GM19193 (cell line): ENCODE data around the gene TMEM184B.

ENCODE experiments used
- POLR2A ChIP-seq: IDR thresholded peaks from 4 replicates; pipeline ENCODE4 v1.6.1; 2011; ENCODE audit not compliant: insufficient read depth, insufficient read length; ENCODE audit errors: extremely low read depth

Gene TMEM184B

DNA sequence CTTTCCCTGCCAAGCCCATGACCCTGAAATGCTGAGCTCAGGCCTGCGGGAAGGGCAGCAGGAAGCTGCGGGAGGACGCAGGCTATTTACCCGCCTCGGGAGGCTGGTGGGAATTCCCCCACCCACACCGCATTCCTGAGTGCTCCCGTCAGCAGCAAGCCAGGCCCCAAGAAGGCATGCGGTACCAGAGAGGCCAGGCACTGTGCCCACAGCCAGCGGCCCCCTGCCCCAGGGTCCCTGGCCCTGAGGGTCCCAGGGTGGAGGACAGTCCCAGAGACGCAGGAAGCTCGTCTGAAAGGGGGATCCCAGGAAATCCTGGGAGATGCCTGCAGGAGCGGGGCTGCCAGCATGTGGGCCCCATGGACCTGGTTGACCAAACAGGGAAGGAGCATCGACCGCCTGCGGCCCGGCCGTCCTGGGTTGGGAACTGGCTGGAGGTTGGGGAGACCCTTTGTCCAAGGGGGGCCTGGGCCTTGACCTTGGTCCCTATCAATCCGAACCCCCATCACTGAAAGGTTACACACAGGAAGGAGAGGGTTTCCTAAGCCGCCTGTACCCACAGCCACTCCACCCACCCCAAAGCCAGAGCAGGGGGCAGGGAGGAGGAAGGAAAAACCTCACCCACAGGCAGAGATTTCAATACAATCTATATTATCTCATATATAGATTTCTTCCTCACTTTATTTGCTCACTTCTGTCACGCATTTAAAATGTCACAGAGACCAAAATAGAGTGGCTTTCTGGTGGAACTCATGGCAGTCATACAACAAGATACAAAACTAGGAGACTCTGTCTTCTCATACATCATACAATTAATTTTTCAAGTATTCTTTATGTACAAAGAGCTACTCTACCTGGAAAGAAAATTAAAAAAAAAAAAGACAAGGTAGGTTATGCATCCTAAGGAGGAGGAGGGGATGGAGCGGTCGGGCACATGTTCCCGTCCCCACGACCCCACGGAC, 53.9 kb downstream of the TMEM184B start:
- no peak for TF ChIP-seq POLR2A

DNA sequence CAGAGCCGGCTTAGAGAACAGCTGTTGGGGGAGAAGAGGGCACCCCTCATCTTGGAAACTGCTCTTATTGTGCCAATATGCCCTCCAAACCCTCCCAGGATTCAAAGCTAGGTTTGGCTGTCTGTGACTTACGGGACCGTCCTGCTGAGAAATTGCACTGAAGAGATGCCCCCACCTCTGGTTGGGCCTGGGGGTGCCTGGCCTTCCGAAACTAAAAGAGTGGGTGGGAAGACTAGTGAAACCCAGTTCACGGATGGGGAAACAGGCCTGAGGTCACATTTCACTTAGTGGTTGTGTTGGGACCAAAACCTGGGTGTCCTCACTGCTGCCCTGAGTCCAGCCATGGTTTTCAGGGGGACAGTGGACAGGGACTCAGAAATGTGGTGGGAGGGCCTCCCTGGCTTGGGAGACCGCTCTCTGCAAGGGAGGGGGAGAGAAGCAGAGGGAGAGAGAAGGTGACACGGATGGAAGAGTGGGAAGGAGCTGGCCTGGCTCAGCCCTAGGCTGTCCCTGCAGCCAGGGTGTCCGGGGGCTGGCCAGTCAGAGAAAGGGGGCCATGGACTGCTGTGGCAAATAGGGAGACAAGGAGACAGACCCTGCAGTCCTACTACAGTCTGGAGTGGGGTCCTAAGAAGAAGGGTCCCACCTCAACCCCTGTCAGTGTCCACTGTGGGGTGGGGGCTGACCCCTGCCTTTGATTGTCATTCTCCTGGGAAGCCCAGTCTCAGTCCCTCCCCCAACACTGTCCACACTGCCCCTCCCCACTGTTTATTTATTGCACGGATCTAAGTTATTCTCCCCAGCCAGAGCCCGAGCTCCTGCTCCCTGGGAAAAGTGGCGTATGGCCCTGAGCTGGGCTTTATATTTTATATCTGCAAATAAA, 57.4 kb downstream of the TMEM184B start:
- TF ChIP-seq POLR2A = no peak

DNA sequence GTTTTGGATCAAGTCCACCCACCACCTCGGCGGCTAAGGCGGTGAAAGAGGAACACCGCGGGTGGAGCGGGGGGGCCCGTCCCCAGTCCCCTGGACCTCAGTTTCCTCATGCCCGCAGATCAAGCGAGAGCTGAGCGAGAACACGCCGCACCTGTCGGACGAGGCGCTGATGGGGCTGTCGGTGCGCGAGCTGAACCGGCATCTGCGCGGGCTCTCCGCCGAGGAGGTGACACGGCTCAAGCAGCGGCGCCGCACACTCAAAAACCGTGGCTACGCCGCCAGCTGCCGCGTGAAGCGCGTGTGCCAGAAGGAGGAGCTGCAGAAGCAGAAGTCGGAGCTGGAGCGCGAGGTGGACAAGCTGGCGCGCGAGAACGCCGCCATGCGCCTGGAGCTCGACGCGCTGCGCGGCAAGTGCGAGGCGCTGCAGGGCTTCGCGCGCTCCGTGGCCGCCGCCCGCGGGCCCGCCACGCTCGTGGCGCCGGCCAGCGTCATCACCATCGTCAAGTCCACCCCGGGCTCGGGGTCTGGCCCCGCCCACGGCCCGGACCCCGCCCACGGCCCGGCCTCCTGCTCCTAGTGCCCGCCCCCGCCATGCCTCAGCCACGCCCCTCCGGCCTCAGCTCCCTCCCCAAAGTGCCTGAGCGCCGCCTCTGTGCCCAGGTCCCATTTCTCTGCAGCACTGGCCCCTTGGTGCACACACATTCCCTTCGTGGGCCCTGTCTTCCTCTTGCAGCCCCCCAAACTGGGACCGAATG, 58.3 kb downstream of the TMEM184B start:
- TF ChIP-seq POLR2A = peak; percentile 37

DNA sequence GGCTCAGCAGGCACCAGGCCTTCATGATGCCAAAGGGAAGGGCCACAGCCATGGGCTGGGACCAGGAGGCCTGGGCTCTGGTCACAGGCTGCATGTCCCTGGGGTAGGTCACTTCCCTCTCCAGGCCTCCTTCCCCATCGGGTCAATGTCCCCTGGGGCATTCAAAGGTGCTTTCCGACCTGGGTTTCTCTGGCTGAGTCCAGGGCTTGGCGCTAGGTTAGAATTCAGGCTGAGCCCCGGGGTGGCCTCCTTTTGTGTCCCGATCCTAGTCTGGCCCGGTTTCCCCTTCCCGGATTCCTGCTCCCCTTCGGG, 58.9 kb downstream of the TMEM184B start:
- TF ChIP-seq POLR2A = no peak

DNA sequence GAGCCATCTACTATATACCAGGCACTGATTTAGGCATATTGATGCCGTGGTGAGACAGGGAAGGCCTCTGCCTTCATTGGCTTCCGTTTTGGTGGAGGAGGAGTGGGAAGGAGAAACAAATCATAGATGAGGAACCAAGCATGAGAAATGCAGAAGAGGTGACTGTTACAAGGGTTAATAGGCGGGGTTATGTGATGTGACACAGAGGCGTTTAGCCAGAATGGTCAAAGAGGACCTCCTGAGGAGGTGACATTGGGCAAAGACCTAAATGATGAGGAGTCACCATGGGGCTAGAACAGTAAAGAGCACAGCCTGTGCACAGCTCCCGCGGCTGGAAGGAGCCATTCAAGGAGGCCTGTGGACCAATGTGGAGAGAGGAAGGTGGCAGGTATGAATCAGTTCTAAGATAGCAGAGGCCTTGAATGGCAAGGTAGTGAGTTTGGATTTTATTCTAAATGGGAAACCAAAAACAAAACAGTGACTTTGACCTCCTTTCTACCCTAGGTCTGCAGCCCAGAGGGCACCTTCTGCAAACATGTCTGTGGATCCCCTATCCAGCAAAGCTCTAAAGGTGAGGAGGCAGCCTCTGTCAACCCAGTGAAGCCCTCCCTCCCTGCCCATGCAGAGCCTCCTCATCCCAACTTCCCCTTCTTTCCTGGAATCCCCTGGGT, 59.4 kb downstream of the TMEM184B start:
- TF ChIP-seq POLR2A = no peak

DNA sequence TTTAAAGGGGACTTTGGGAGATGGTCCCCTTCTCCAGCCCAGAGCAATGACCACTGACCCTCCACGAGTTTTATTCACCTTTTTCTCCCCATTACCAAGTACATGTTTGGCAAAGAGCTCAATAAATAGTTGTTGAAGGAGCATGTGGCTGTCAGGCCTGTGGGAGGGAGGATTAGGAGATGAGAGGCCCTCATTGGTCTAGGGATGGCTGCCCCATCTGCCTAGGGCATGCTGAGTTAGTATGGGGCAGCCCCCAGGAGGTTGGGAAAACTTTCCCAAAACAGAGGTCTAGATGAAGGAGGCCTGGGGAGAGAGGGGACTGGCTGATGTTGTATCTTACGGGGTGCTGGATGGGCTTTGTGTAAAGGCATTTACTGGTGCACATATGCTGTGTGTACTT, 60.4 kb downstream of the TMEM184B start:
- no peak for TF ChIP-seq POLR2A

DNA sequence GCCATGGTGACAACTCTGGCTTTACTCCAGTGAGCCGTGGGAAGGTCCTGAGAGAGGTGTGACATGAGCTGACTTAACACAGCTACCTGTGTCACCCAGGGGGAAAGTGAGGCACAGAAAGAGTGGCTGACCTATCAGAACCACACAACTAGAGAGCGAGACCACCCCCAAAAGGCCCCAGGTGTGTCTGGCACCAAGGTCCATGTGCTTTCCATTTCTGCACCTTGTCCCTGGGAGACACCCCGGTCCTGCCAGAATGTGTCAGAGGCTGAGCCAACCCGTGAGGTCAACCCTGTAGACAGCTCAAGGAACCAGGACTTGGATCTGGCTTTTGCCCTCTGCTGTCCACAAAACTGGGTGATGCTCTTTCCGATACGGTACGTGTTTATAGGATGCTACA, 61.3 kb downstream of the TMEM184B start:
- no peak for TF ChIP-seq POLR2A

DNA sequence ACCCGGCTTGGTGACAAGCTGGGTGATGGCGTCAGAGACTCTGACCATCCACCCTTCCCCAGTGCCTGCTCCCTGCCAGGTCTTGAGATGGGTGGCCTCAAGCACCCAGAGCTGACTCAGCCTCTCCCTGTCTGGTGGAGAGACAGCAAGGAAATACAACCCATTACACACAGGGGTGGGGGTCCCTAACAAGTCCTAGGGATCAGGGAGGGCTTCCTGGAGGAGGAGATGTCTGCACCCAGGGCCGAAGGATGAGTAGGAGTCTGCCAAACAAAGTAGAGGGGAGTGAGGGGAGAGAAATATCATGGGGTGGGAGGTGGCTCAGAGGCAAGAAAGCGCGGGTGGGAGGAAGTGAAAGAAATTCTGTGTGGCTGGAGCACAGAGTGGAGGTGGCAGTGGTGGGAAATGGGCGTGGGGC, 64.2 kb downstream of the TMEM184B start:
- no peak for TF ChIP-seq POLR2A

DNA sequence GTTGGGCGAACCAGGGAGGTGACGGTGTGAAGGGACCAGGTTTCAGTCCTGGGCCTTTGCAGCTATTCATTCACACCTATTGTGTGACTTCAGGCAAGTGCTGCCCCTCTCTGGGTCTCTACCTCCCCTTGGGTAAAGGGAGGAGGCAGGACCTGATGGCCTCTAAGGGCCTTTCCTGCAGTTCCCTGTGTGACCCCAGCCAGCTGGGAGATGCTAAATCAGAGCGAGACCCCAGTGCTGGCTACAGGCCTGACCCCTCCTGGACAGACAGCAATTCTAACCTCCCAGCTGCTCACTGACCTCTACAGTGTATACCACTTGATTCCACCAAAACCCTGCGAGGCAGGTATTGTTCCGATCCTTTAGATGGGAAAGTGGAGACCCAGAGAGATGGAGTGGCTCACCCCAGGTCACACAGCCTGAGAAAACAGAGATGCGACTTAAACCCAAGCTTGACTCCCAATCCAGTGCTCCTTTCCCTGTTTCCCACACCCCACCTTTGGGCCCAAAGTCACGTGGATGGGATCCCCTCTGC, 64.8 kb downstream of the TMEM184B start:
- no peak for TF ChIP-seq POLR2A

DNA sequence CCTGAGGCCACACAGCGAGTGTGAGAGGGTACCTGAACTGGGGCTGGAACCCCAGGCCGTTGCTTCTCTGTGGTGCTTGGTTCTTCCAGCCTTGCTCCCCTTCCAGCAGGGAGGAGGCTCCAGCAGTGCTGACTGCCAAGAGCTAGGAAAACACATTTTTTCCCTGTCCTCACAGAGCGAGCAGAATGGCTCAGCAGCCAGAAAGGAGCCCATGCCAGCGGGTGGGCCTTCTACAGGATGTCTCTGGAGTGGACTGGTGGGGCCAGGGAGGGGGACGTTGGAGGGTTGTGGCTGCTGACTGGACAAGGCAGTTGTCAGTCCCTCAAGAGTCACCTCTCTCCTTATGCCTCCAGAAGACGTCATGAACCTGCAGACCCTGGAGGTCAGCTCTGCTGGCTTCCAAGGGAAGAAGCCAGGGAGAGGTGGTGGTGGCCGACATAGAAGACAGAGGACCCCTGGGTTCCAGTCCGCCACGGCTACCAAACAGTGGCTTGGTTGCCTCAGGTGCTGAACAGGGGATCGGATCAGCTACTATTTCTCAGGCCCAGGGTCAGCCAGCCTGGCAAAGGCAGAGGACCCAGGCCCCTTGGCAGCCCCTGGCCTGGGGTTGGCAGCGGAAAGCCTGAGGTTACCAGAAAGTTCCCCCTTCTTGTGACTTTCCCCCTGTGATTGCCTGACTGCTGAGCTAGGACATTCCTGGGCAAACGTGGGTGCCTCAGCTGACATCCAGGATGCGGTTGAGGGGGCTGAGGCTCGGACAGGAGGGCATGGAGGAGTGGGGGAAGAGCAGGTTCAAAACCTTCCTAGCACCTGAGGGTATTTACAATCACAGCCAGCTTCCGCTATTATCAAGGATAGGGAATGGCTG, 67.3 kb downstream of the TMEM184B start:
- no peak for TF ChIP-seq POLR2A

DNA sequence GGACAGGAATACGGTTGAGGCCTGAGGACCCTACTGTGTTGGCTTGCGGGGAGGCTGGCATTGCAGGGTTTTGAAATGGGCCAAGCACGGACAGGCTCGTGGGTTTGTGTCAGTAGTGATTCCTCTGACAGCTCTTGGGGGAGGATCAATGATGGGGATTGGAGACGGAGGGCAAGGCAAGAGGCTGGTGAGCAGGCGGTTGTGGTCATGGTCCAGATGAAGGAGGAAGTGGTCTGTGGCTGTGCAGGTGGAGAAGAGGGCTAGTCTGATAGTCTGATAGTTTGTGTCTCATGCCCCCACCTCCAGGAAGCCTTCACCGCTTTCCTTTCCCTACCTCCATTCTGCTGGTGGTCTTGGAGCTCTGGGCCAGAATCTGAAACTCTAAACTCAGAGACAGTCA, 68.0 kb downstream of the TMEM184B start:
- no peak for TF ChIP-seq POLR2A

DNA sequence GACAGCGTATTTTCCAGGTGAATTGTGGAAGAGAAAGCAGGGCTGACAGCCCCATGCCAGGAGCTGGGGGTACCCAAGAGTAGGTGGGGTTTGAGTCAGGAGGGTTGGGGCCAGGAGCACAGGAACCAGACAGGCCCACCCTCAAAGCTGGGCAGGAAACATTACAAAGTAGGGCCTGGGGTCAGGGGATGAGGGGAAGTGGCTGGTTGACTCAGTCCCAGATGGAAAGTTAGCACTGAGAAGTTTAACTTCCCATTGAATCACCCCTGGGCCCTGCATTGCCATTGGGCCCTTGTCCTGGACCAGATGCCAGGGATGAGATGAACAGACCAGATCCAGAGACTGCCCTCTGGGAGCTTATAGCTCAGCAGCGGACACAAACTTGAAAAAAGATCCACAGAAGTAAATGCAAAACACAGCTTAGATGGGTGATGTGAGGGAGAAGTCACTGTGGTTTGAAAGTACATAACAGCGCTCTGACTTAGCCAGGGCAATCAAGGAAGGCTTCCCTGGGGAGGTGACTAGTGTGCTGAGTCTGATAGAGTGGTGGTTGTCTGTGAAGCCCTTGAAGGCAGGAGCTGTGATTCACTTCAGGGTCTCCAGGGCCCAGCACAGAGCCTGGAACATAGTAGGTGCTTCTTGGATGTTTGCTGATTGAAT, 68.8 kb downstream of the TMEM184B start:
- no peak for TF ChIP-seq POLR2A
